T-cell (primary cell): ENCODE results near the gene DGKH. TPM values are rescaled to one million over a fixed set of nuclear protein-coding genes. Genes with fewer than 3 reads are reported as not detected.

Source experiments
- ATAC-seq, 4 experiments: fragments of 200-7000 bp in 3 of 4; fragments of 150-1000 bp in 1 of 4; cut with Tn5 transposase; replicated peaks in 1 of 4; 1 replicate in 3 of 4; 2 replicates in 1 of 4; pipeline ENCODE4 v1.10.0; 2021; ENCODE audit warnings: moderate library complexity in 3 of 4, mild to moderate bottlenecking in 2 of 4, moderate number of reproducible peaks in 1 of 4
- CTCF ChIA-PET, 2 donors: fragments of 300-600 bp; sonication (Branson Sonifier 250); formaldehyde crosslinking; loops; one replicate each; lab custom pipeline; 2022; ENCODE audit warnings: antibody characterized with exemption in 2 of 2; lab: Charles Lee
- POLR2A ChIA-PET, 2 donors: fragments of 300-600 bp; sonication (Branson Sonifier 250); formaldehyde crosslinking; loops; one replicate each; lab custom pipeline; 2022; ENCODE audit warnings: antibody characterized with exemption in 2 of 2; lab: Charles Lee
- DNase-seq, 35 experiments: peaks; one replicate each; pipeline versions ENCODE4 v3.0.0 to v3.0.0-alpha.2; 2013 to 2023
- H3K27ac ChIP-seq: one replicate; pipeline ENCODE4 v1.5.1; 2013; ENCODE audit warnings: low read length
- H3K27me3 ChIP-seq, 2 experiments: replicated peaks in 1 of 2; 1 replicate in 1 of 2; 2 replicates in 1 of 2; pipeline versions ENCODE4 v1.6.1 to v1.7.0; 2013; ENCODE audit warnings: low read length in 1 of 2, mixed read lengths in 1 of 2; ENCODE audit not compliant: control insufficient read depth in 2 of 2, insufficient read depth in 2 of 2; ENCODE audit errors: extremely low read depth in 1 of 2
- H3K36me3 ChIP-seq, 2 donors: 1 replicate in 1 of 2; 2 replicates in 1 of 2; pipeline versions ENCODE4 v1.6.1 to v1.7.0; 2013; ENCODE audit warnings: low read length in 1 of 2; ENCODE audit not compliant: control insufficient read depth in 2 of 2, insufficient read depth in 1 of 2; ENCODE audit errors: extremely low read depth in 1 of 2
- H3K4me1 ChIP-seq, 2 experiments: 1 replicate in 1 of 2; 2 replicates in 1 of 2; pipeline versions ENCODE4 v1.6.1 to v1.7.0; 2013; ENCODE audit warnings: low read length in 2 of 2, mixed read lengths in 1 of 2; ENCODE audit not compliant: insufficient read depth in 2 of 2, control insufficient read depth in 1 of 2; ENCODE audit errors: extremely low read depth in 1 of 2
- H3K4me3 ChIP-seq, 2 donors: 1 replicate in 1 of 2; 2 replicates in 1 of 2; pipeline versions ENCODE4 v1.5.1 to v1.7.0; 2013; ENCODE audit warnings: mild to moderate bottlenecking in 2 of 2, low read length in 1 of 2, moderate library complexity in 1 of 2; ENCODE audit not compliant: control insufficient read depth in 1 of 2; ENCODE audit errors: extremely low read depth in 1 of 2
- H3K9me3 ChIP-seq: 2 replicates; pipeline ENCODE4 v1.7.0; 2013
- H3K27ac Mint-ChIP-seq, 2 donors: one replicate each; pipeline ENCODE4 v1.8.0; 2020 to 2021; ENCODE audit warnings: mild to moderate bottlenecking in 2 of 2, mixed read lengths in 2 of 2
- H3K27me3 Mint-ChIP-seq, 2 donors: one replicate each; pipeline ENCODE4 v1.8.0; 2021 to 2022; ENCODE audit warnings: mixed read lengths in 2 of 2
- H3K36me3 Mint-ChIP-seq: one replicate; pipeline ENCODE4 v1.8.0; 2021; ENCODE audit warnings: mixed read lengths
- H3K4me1 Mint-ChIP-seq, 3 donors: one replicate each; pipeline ENCODE4 v1.8.0; 2020 to 2022; ENCODE audit warnings: mixed read lengths in 3 of 3, mild to moderate bottlenecking in 1 of 3
- H3K4me3 Mint-ChIP-seq, 3 donors: one replicate each; pipeline ENCODE4 v1.8.0; 2020 to 2022; ENCODE audit warnings: mild to moderate bottlenecking in 3 of 3, mixed read lengths in 3 of 3, moderate library complexity in 3 of 3
- H3K9me3 Mint-ChIP-seq, 3 donors: one replicate each; pipeline ENCODE4 v1.8.0; 2020 to 2022; ENCODE audit warnings: mixed read lengths in 3 of 3
- WGBS: methylation state at CpG from one replicate; pipeline ENCODE4 v1.1.5; 2013; ENCODE audit warnings: missing lambda C conversion rate; ENCODE audit not compliant: insufficient coverage; 5-methylcytosine and 5-hydroxymethylcytosine counted together
- total RNA-seq, 35 experiments: library from RNA in 6 of 35; stranded (reverse) in 6 of 35; fragments of 120-200 nt in 1 of 35; gene quantifications; one replicate each; pipeline versions ENCODE4 v1.2.1 to v1.2.4 and lab custom pipeline; 2013 to 2026

DGKH gene
- total RNA-seq, 5 donors from 2014 or later (not counting 1 experiment from before 2014, with no cell fraction given) = 8.6 to 14.6 (median 8.8) TPM

DNA sequence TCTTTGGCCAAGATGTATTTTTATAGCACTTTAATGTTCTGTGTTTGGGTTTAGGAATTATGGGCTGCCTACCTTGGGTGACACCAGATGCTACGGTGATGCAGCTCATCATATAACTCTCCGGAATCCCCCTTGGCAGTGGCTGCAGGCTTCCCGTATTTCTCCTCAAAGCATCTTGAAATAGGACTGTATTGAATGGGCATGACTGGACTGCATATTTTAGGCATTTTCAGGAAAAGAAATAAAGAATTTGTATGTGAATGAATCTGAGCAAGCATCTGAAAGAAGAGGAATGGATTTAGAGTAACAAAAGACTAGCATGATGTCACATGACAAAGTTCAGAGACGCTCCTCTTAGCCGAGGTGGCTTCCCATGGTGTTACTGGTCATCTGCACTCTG is 70.6 kb downstream of the DGKH start:
- ATAC-seq (no peak), DNase-seq (no peak)
- WGBS = 93% methylated on average over 4 of the region's 5 CpGs
- H3K27me3 Mint-ChIP-seq = no peaks in the 10 kb centered on the region
- ChIA-PET POLR2A (no interaction called here), CTCF (interaction anchor here (0.5 to 1.2 kb wide), 2 partner anchors 12 to 130 kb away, joined by 3 read pairs; no protein-coding TSS in a partner anchor)
- no peaks in the 10 kb centered on the region for H3K9me3 Mint-ChIP-seq
- no peak overlapping the region for H3K4me3 ChIP-seq
- no peak overlapping the region for H3K27ac ChIP-seq
- peaks cover 9% of the 10 kb centered on the region for H3K36me3 Mint-ChIP-seq
- H3K4me1 Mint-ChIP-seq = peaks cover 0 to 4% (median 0%) of the 10 kb centered on the region in 3 donors
- H3K27ac Mint-ChIP-seq = no peak overlapping the region
- H3K9me3 ChIP-seq = no peaks in the 10 kb centered on the region
- no peak overlapping the region for H3K4me3 Mint-ChIP-seq
- no peaks in the 10 kb centered on the region for H3K27me3 ChIP-seq
- H3K36me3 ChIP-seq = no peaks in the 10 kb centered on the region
- no peaks in the 10 kb centered on the region for H3K4me1 ChIP-seq

- POLR2A ChIA-PET = no interaction called here
- DNase-seq (no peak), ATAC-seq (no peak)
- Histone ChIP-seq H3K4me1 (no peaks in the 10 kb centered on the region), H3K4me3 (no peak overlapping the region), H3K27me3 (no peaks in the 10 kb centered on the region), H3K9me3 (no peaks in the 10 kb centered on the region), H3K36me3 (no peaks in the 10 kb centered on the region), H3K27ac (no peak overlapping the region)
- no peak overlapping the region for H3K4me3 Mint-ChIP-seq
- peaks cover 9% of the 10 kb centered on the region for H3K36me3 Mint-ChIP-seq
- H3K27me3 Mint-ChIP-seq = no peaks in the 10 kb centered on the region
- H3K27ac Mint-ChIP-seq = no peak overlapping the region
- no CpG with 5 or more reads among the region's 1 CpG for WGBS
- H3K4me1 Mint-ChIP-seq = peaks cover 0 to 4% (median 0%) of the 10 kb centered on the region in 3 donors
- CTCF ChIA-PET = interaction anchor here in 1 of 2 donors (0.6 to 1.2 kb wide), 2 partner anchors 13 to 100 kb away, joined by 3 read pairs; no protein-coding TSS in a partner anchor
- no peaks in the 10 kb centered on the region for H3K9me3 Mint-ChIP-seq
Observed at GRCh38 chr13:42119875-42120274, 71.4 kb downstream of the DGKH start.

DNA sequence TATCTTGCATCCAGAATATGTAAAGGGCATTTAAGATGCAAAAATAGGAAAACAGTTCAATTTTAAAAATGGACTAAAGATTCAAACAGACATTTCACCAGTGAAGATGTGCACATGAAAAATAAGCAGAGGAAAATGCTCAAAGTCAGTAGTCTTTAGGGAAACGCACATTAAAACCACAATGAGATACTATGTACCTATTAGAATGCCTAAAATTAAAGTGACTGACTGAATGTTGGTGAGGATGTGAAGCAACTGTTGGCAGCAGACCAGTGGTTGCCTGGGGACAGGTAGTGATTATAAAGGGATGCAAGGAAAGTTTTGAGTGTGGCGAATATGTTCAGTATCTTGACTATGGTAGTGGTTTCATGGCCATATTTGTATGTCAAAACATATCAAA is 75.2 kb downstream of the DGKH start:
- no peak overlapping the region for H3K4me3 ChIP-seq
- peaks cover 22% of the 10 kb centered on the region for H3K36me3 Mint-ChIP-seq
- DNase-seq = no peak
- H3K9me3 Mint-ChIP-seq = no peaks in the 10 kb centered on the region
- CTCF ChIA-PET = no interaction called here
- peaks cover 0 to 7% of the 10 kb centered on the region in 2 donors for H3K36me3 ChIP-seq
- no peaks in the 10 kb centered on the region for H3K27me3 ChIP-seq
- H3K4me1 ChIP-seq = no peaks in the 10 kb centered on the region
- H3K4me1 Mint-ChIP-seq = no peaks in the 10 kb centered on the region
- no peak for ATAC-seq
- POLR2A ChIA-PET = no interaction called here
- H3K9me3 ChIP-seq = no peaks in the 10 kb centered on the region
- no peaks in the 10 kb centered on the region for H3K27me3 Mint-ChIP-seq
- WGBS = no CpG with 5 or more reads among the region's 2 CpGs
- no peak overlapping the region for H3K27ac Mint-ChIP-seq
- no peak overlapping the region for H3K4me3 Mint-ChIP-seq
- H3K27ac ChIP-seq = no peak overlapping the region

- Histone ChIP-seq H3K27ac (no peak overlapping the region), H3K9me3 (no peaks in the 10 kb centered on the region), H3K27me3 (no peaks in the 10 kb centered on the region), H3K4me3 (no peak overlapping the region), H3K4me1 (no peaks in the 10 kb centered on the region), H3K36me3 (peaks cover 0 to 19% of the 10 kb centered on the region in 2 donors)
- ATAC-seq (no peak), DNase-seq (no peak)
- H3K4me3 Mint-ChIP-seq = no peak overlapping the region
- no peaks in the 10 kb centered on the region for H3K9me3 Mint-ChIP-seq
- H3K27me3 Mint-ChIP-seq = no peaks in the 10 kb centered on the region
- no peak overlapping the region for H3K27ac Mint-ChIP-seq
- CTCF ChIA-PET = no interaction called here
- peaks cover 20% of the 10 kb centered on the region for H3K36me3 Mint-ChIP-seq
- H3K4me1 Mint-ChIP-seq = no peaks in the 10 kb centered on the region
- WGBS = 94% methylated on average over 2 of the region's 2 CpGs
- POLR2A ChIA-PET = interaction anchor here in 1 of 2 donors (0.6 kb wide), 1 partner anchor 411 kb away, joined by 3 read pairs; no protein-coding TSS in a partner anchor
Observed at GRCh38 chr13:42125046-42125445, 76.6 kb downstream of the DGKH start.

DNA sequence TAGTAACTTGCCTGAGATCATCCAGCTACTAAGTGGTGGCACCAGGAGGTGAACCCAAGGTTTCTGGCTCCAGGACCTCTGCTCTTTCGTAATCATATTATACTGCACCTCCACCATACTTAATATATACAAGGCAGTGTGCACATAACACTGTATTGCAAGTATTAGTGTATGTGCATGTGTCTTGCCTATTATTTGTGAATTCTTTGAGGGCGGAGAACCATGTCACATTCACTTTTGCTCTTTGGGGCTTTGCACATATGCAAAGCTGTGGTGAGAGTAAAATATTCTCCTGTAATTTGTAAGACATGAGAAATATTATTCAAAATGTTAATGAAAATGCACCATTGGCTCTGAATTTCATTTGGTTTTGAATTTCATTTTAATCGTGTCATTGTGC is 78.6 kb downstream of the DGKH start:
- Histone ChIP-seq H3K27ac (no peak overlapping the region), H3K27me3 (no peaks in the 10 kb centered on the region), H3K4me3 (no peak overlapping the region), H3K9me3 (no peaks in the 10 kb centered on the region), H3K36me3 (peaks cover 0 to 27% of the 10 kb centered on the region in 2 donors), H3K4me1 (no peaks in the 10 kb centered on the region)
- no CpG with 5 or more reads among the region's 3 CpGs for WGBS
- H3K27me3 Mint-ChIP-seq = no peaks in the 10 kb centered on the region
- ChIA-PET CTCF (no interaction called here), POLR2A (no interaction called here)
- no peak overlapping the region for H3K4me3 Mint-ChIP-seq
- no peak overlapping the region for H3K27ac Mint-ChIP-seq
- no peak for DNase-seq
- peaks cover 14% of the 10 kb centered on the region for H3K36me3 Mint-ChIP-seq
- no peaks in the 10 kb centered on the region for H3K9me3 Mint-ChIP-seq
- no peak for ATAC-seq
- no peaks in the 10 kb centered on the region for H3K4me1 Mint-ChIP-seq

DNA sequence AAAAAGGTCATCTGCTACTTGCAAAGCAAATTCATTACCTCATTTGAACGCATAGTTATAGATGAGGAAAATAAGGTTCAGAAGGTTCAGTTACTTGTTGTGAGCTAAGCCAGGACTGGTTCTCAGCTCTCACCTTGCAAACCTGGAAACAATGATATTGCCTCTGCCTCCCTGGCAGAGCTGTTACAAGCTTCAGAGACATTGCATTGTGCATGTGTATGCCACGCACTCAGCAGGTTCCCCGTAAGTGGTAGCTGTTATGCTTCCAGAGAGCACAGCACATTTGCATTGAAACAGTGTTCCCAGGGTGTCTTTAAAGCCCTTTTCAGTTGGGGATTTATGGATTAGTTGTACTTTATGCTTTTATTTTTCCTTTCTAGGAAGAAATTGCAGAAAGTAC is 80.6 kb downstream of the DGKH start:
- H3K4me1 ChIP-seq = no peaks in the 10 kb centered on the region
- ATAC-seq = no peak
- no peaks in the 10 kb centered on the region for H3K4me1 Mint-ChIP-seq
- no peak overlapping the region for H3K4me3 Mint-ChIP-seq
- H3K27me3 Mint-ChIP-seq = no peaks in the 10 kb centered on the region
- H3K36me3 ChIP-seq = peaks cover 0 to 27% of the 10 kb centered on the region in 2 donors
- DNase-seq = no peak
- no peaks in the 10 kb centered on the region for H3K27me3 ChIP-seq
- CTCF ChIA-PET = no interaction called here
- WGBS = 100% methylated on average over 2 of the region's 3 CpGs
- no peak overlapping the region for H3K27ac ChIP-seq
- H3K9me3 Mint-ChIP-seq = no peaks in the 10 kb centered on the region
- no peak overlapping the region for H3K27ac Mint-ChIP-seq
- POLR2A ChIA-PET = no interaction called here
- no peaks in the 10 kb centered on the region for H3K9me3 ChIP-seq
- peaks cover 18% of the 10 kb centered on the region for H3K36me3 Mint-ChIP-seq
- H3K4me3 ChIP-seq = no peak overlapping the region
